GM19468 (cell line): ENCODE results near the gene SEPTIN8.

Experiments used
- ATAC-seq: cut with Tn5 transposase; IDR thresholded peaks from one replicate; pipeline ENCODE4 v1.9.1; 2021; ENCODE audit warnings: mild to moderate bottlenecking, moderate library complexity, moderate number of reproducible peaks; ENCODE audit not compliant: unreplicated experiment; ENCODE audit errors: extremely low read depth

The SEPTIN8 gene

GRCh38 chr5:132733499-132734148 is 43.4 kb downstream of the SEPTIN8 start:
- ATAC-seq = no peak

- ATAC-seq = no peak
Measured at GRCh38 chr5:132729896-132730295, 47.1 kb downstream of the SEPTIN8 start.

GRCh38 chr5:132725745-132726144 is 51.3 kb downstream of the SEPTIN8 start:
- no peak for ATAC-seq

GRCh38 chr5:132718544-132719312 is 58.3 kb downstream of the SEPTIN8 start:
- ATAC-seq = no peak

GRCh38 chr5:132714456-132715307 is 62.4 kb downstream of the SEPTIN8 start:
- no peak for ATAC-seq

- no peak for ATAC-seq
Measured at GRCh38 chr5:132708645-132709044, 68.4 kb downstream of the SEPTIN8 start.

GRCh38 chr5:132704875-132705274 is 72.2 kb downstream of the SEPTIN8 start:
- no peak for ATAC-seq
